Measurements from ENCODE around the gene CD163.

Gene CD163

GRCh38 chr12:7451756-7452155, 51.8 kb downstream of the CD163 start:
- DNase-seq (ENCODE audit: low read depth) = no peak

DNA sequence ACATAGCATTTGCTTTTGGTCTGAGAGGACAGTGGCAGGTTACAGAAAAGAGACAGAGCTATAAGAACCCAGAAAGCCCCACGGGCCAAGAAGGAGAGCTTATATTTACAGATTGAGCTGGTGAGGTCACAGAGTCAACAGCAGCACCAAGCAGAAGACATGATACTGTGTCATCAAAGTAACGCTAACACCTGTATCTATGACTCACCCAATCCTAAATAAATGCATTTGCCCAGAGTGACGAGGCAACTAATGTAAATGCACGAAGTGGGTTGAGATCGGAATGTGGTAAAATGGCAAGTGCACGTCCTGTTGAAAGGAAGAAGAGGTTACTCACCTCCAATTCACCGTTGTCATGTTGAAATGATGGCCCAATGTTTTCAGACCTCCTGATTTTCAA, 52.9 kb downstream of the CD163 start:
- no peak overlapping the region for H3K4me3 ChIP-seq (ENCODE audit: low read length)
- TF ChIP-seq, protein P1, sequence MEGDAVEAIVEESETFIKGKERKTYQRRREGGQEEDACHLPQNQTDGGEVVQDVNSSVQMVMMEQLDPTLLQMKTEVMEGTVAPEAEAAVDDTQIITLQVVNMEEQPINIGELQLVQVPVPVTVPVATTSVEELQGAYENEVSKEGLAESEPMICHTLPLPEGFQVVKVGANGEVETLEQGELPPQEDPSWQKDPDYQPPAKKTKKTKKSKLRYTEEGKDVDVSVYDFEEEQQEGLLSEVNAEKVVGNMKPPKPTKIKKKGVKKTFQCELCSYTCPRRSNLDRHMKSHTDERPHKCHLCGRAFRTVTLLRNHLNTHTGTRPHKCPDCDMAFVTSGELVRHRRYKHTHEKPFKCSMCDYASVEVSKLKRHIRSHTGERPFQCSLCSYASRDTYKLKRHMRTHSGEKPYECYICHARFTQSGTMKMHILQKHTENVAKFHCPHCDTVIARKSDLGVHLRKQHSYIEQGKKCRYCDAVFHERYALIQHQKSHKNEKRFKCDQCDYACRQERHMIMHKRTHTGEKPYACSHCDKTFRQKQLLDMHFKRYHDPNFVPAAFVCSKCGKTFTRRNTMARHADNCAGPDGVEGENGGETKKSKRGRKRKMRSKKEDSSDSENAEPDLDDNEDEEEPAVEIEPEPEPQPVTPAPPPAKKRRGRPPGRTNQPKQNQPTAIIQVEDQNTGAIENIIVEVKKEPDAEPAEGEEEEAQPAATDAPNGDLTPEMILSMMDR (IDR thresholded peaks at IDR 0.05; ENCODE audit: insufficient read depth, low read depth, low read length, missing control alignments) = no peak
- DNase-seq (ENCODE audit: low read depth) = peak; percentile 90

More at GRCh38 chr12:7451756-7452155, 51.8 kb downstream of the CD163 start:
- TF ChIP-seq, protein P1 (IDR thresholded peaks at IDR 0.05; ENCODE audit: insufficient read depth, low read depth, low read length, missing control alignments) = no peak
- H3K4me3 ChIP-seq (ENCODE audit: low read length) = no peak overlapping the region

DNA sequence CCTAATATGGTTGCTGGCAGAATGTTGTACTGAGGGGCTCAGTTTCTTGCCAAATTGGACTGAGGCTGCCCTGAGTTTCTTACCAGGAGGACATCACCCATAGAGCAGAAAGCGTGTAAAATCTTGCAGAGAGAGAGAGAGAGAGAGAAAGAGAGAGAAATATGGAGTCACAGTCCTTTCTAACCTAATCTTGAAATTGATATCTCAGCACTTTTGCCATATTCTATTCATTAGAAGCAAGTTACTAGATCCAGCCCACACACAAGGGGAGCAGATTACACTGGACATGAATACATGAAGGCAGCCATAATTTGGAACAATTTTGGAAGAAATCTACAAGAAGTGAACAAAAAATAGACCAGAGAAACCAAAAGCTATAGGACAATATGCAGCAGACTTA, 55.5 kb downstream of the CD163 start:
- no peak for DNase-seq (ENCODE audit: low read depth)
- TF ChIP-seq, protein P1 (IDR thresholded peaks at IDR 0.05; ENCODE audit: insufficient read depth, low read depth, low read length, missing control alignments) = no peak
- H3K4me3 ChIP-seq (ENCODE audit: low read length) = no peak overlapping the region

DNA sequence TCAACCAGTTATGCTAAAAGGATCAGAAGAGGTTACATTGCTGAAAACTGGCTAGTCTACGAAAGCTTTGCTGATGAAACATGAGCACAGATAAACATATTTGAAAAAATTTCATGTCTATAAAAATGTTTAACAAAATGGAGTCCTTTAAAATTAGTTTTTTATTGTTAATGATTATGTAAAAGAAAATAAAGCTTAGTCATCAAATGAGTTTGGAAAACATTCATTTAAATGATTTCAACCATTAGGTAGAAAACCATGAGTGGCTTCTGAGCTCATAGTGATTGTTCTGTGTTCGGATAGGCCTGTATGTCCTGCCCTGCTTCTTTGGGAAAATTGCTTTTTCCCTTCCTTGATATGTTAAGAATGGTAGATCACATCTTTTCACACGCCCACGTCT, 59.0 kb downstream of the CD163 start:
- no peak for DNase-seq (ENCODE audit: low read depth)
- TF ChIP-seq, protein P1 (IDR thresholded peaks at IDR 0.05; ENCODE audit: insufficient read depth, low read depth, low read length, missing control alignments) = no peak
- H3K4me3 ChIP-seq (ENCODE audit: low read length) = no peak overlapping the region

- no peak within 1 kb of the TSS for H3K4me3 ChIP-seq (ENCODE audit: low read length)
- TF ChIP-seq, protein P1 (IDR thresholded peaks at IDR 0.05; ENCODE audit: insufficient read depth, low read depth, low read length, missing control alignments) = no peak
- no peak for DNase-seq (ENCODE audit: low read depth)
Observed at GRCh38 chr12:7444076-7444475, 59.5 kb downstream of the CD163 start, which contains the start of gene CD163L1. TSS of gene CD163L1 (minus strand) at chr12:7444153. CDS start at chr12:7444127, 26 bp downstream.

GRCh38 chr12:7441216-7441615, 62.4 kb downstream of the CD163 start:
- TF ChIP-seq, protein P1 (IDR thresholded peaks at IDR 0.05; ENCODE audit: insufficient read depth, low read depth, low read length, missing control alignments) = no peak
- no peak overlapping the region for H3K4me3 ChIP-seq (ENCODE audit: low read length)
- DNase-seq (ENCODE audit: low read depth) = no peak
